GM12873 (cell line): ENCODE data around the gene GPC6.

Source experiments
- CTCF ChIP-seq: IDR thresholded peaks from 2 replicates; pipeline ENCODE4 v1.5.1; 2012; ENCODE audit warnings: low read depth, mild to moderate bottlenecking, moderate library complexity, low read length, control low read depth; ENCODE audit not compliant: insufficient read depth; ENCODE audit errors: missing control alignments

GPC6 gene

GRCh38 chr13:94333131-94333820, 1106.7 kb downstream of the GPC6 start:
- no peak for TF ChIP-seq CTCF

- TF ChIP-seq CTCF, result no peak
Observed at GRCh38 chr13:94335761-94336526, 1109.3 kb downstream of the GPC6 start.

GRCh38 chr13:94339116-94339687, 1112.6 kb downstream of the GPC6 start:
- TF ChIP-seq CTCF, result no peak

- no peak for TF ChIP-seq CTCF
Observed at GRCh38 chr13:94342436-94343242, 1116.0 kb downstream of the GPC6 start.

GRCh38 chr13:94343243-94343585, 1116.6 kb downstream of the GPC6 start:
- TF ChIP-seq CTCF, result no peak

- TF ChIP-seq CTCF, result no peak
Observed at GRCh38 chr13:94344126-94344818, 1117.7 kb downstream of the GPC6 start.
